ENCODE results near the gene SPA17.

Gene SPA17

DNA sequence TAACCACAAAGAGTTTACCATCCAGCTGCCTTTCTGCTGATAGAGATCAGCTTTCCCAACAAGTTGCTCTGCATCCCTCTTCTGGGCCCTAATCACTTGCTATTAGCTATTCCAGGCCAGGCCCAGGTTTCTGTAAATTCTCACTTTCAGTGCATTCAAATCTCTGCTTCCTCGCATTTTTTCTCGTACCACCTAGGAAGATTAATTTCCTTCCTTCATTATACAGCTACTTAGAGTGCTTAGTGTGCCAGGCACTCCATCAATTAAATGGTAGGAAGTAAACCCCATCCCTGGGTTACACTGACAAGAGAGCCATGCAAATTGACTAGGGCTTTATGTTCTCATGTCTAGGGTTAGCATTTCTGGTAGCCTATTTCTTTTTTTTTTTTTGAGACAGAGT is 9.8 kb upstream of the SPA17 start:
- DNase-seq = no peak

DNA sequence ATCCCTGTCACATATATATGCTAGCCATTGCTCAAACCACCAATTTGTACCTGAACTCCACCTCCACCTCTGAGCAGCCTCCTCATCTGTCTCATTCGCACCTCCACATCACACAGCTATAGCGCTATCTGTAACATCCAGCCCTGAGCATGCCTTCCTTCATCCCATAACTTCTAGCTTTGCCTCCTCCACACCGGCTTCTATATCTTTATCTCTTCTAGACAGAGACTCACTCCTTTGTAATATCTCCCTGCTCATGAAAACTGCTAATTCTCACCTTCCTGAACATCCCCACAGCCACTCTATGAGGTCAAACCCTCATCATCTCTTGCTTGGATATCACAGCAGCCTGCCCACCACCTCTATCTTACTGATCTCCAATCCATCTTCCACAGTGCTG is 6.1 kb upstream of the SPA17 start:
- no peak for DNase-seq

GRCh38 chr11:124669193-124669592 is 4.5 kb upstream of the SPA17 start:
- peak; percentile 47 for DNase-seq

GRCh38 chr11:124670732-124671131 is 3.0 kb upstream of the SPA17 start:
- DNase-seq = no peak

- no peak for DNase-seq
Observed at GRCh38 chr11:124672536-124673215, 1.0 kb upstream of the SPA17 start.

GRCh38 chr11:124674168-124674517 is 439 bp downstream of the SPA17 start:
- DNase-seq = no peak

GRCh38 chr11:124674571-124674970 is 867 bp downstream of the SPA17 start:
- no peak for DNase-seq

DNA sequence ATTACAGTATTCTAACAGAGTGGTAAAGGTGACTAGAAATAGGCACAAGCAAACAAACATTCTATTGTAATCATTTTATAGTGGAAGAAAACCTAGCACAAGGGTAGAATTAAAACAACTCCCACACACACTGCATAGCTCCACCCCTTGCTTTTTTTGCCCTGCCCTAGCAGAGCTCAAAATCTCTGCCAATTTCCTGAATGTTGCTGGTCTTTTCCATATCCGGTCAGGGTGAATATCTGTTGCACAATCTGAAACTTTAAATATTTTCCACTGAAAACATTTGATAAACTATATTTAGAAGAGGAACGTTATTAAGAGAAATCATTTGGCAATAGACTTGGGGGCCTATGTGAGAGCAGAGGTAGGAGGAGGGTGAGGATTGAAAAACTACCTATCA is 2.7 kb downstream of the SPA17 start:
- DNase-seq = no peak

GRCh38 chr11:124678416-124678815 is 4.7 kb downstream of the SPA17 start:
- no peak for DNase-seq

DNA sequence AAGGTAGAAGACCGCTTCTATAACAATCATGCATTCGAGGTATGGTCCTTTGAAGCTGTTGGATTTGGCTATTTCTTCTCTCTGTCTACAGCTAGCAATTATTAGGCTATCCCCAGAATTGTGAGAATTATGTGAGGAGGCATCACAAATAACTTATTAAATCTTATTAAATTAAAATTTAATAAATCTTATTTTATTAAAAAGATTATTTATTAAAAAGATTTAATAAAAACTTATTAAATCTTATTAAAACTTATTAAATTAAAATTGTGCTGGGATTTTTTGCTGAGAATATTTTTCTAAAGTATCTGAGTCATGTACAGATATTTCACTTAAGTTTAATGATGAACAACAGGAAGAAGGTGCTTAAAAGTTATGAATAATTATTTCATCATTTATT is 7.7 kb downstream of the SPA17 start:
- no peak for DNase-seq

DNA sequence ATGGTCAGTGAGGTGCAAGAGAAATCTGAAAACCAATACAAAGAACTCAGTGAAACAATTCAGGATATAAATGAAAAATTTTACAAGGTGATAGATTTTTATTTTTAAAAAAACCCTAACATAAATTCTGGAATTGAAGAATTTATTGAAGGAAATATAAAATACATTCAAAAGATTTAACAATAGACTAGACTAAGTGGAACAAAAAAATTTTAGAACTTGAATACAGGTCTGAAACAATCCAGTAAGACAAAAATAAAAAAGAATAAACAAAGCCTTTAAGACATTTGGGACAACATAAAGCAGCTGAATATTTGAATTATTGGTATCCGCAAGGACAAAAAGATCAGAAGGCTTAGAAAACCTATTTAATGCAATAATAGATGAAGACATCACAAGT is 8.7 kb downstream of the SPA17 start:
- DNase-seq = no peak

DNA sequence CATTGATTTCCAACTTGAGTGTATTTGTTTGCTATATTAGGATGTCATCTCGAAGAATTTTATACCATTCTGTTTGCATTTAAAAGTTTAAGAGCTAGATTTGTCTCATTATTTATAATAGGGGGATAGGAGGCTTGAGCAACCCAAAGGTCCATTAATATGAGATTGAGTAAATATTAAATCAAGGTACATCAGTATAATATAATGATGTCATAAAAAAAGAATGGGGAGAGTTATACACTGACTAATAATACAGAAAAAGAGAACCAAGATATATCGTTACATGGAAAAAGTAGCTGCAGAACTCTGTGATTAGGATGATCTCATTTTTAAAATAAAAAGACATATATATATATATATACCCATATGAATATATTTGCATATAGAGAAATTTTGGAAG is 19.4 kb downstream of the SPA17 start:
- DNase-seq = no peak

DNA sequence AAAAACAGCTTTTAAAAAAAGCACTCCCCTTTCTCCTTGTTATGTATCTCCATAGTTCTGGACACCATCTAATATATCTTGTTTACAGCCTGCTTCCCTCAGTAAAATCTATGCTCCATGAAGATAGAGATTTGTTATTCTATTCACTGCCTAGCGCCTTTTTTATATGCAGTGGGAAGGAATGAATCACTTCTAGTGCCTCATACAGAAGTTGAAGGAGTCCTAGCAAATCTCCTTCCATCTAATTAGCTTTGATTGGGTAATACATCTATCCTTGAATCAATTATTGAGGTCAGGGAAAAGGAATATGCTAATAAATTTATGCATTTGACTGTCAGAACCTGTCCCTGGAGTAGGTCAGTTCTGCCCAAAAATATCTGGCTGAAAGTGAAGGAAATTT is 25.8 kb downstream of the SPA17 start:
- no peak for DNase-seq

DNA sequence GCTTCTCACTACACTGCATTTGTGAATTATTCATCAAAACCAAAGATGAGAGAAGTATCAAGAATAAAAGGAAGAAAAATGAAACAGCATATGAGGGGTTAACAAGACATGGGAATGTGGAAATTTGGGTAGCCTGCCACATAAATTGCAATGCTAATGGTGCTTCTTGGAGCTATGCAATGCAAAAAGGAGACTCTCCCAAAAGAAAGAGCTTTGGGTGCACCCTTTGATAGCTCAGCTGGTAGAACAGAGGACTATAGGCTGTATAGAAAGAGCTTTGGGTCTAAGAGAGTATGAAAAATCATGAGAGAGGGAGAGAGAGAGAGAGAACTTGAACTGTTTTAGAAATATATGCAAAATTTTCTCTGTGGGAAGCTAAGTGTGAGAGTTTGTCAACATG is 26.3 kb downstream of the SPA17 start:
- DNase-seq = no peak

DNA sequence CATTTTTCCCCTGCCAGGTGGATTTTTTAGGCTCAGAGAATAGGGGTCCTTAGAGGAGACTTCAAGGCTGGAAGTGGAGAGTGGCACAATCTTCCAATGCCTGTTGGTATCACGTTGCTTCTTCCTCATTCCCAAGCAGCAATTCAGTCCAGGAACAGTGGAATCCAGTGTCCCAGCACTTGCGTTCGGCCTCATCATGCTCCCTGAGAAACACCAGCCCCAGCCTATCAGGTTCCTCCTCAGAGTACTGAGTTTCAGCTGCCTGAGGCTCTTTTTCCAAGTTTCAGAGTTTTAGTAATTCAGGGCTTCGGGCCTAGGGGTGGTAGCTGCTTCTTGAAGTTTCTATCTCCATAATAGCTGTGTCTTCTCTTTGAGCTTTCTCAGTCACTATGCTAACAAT is 34.1 kb downstream of the SPA17 start:
- DNase-seq = no peak

- no peak for DNase-seq
Observed at GRCh38 chr11:124712392-124712791, 38.7 kb downstream of the SPA17 start.

DNA sequence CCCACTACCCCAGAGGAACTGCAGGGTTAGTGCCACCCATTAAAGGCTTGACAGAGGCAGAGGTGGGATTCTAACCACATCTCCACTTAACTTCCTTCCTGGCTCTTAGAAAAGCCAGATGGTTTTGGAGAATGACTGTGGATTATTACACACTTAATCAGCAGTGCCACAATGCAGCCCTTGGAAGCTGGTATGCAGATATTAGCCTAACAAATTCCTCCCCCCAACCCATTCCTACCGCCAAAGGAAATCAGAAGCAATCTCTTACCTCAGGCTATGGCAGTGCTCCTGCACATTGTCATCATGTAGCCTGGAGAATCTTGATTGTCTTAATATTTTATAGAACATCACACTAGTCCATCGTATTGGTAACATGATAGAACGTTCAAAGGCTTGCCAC is 42.9 kb downstream of the SPA17 start:
- DNase-seq = no peak

- no peak for DNase-seq
Observed at GRCh38 chr11:124717421-124717785, 43.7 kb downstream of the SPA17 start.

DNA sequence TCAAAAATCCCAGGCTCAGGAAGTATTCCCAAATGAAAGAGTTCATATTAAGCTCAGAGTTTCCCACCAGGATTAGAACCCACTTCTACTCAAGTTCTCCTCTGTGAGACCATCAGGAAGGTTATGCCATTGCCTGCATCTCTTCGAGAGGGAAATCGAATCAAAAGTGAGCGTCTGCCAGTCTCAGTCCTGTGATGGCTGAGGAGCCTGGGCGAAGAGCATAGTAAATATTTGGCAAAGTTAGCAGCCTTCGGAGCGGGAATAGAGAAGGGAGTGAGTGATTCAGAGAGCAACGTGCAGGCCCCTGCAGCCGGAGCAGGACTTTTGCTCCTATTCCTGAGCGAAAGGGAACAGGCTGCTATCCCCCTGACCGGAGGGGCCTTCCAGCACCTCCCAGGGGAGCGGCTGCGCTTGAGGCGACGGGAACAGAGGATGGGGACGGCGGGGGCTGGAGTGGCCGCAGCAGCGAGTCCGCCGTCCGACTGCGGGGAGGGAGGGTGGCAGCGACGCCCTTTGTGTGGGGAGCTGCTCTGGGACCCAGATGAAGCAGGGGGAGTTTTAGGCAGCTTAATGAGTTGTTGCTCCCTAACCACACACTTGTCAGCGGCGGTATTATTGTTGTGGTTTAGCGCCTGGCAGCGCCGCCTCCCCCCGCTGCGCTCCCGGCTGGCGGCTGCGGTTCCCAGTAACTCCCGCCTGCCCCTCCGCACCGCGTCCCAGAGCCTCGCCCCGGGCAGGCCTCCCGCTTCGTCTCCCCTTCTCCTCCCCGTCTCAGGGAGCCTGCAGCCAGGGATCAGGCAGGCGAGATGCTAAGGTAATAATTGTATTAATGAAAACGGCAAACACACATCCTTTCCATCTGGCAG is 44.3 kb downstream of the SPA17 start:
- no peak for DNase-seq

GRCh38 chr11:124718801-124719200 is 45.1 kb downstream of the SPA17 start:
- no peak for DNase-seq

DNA sequence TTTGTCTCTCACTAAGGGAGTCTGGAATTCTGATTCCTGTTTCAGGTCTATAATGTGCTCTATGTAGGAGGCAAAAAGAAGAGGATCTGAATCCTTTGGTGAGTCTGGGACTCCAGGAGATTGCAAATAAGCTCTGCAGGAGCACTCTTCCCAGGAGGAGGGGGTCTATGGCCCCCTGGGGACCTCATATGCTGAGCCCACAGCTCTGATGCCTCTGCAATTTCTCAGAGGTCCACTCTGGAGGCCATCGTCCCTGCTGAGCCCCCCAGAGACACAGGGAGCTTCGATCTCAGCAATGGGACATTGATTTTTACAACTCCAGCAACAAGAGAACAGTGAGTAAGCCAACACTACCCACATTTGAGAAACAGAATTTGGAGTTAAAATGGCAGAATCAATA is 45.8 kb downstream of the SPA17 start:
- DNase-seq = no peak

- DNase-seq = no peak
Observed at GRCh38 chr11:124722176-124722575, 48.5 kb downstream of the SPA17 start.

DNA sequence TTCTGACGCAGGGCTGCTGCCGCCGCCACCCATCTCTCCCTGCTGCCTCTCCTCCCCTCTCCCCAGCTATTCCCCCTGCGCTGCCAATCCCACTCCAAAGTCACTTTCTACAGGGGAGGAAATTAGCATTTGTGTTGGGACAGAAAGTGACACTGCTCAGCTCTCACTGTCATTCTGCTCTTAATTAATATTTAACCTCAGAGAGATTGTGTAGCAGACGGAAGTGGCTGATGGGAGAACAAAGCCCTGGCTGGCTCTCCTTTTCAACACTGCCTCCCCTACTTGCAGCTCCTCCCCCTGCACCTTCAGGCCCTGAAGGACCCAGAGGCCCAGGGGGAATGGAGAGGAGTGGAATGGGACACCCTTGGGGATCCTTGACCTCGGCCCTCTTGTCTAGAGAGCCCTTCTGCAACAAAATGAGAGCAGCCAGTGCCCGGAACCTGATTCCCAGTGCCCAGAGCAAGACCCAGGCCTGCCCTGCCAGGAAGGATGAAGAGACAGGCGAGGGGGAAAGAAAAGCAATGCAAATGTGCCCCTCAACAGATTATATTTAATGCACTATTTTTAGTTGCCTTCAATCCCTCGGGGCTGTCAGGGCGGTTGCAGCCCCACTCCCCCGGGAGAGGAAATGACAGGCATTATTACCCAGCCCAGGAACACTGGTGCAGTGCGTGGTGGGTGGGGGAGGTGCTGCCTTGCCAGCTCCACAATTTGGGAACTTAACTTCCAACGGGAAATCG is 51.4 kb downstream of the SPA17 start:
- no peak for DNase-seq

GRCh38 chr11:124725719-124726105 is 52.0 kb downstream of the SPA17 start:
- no peak for DNase-seq

Data from 8988T (cell line).